ENCODE measurements around the gene HDAC9. TPM values are rescaled to one million over a fixed set of nuclear protein-coding genes. Genes with fewer than 3 reads are reported as not detected.

HDAC9 gene
- total RNA-seq, 4 donors from 2014 or later = 3.0 to 14.0 (median 5.6) TPM

- TF ChIP-seq CTCF (IDR thresholded peaks at IDR 0.05 in 4 of 5, conservative IDR thresholded peaks at IDR 0.05 in 1 of 5) (no peak), POLR2A (IDR thresholded peaks at IDR 0.05) (no peak)
- ATAC-seq (no peak), DNase-seq (no peak)
- Histone ChIP-seq H3K27me3 (no peaks in the 10 kb centered on the region), H3K4me1 (peaks cover 21 to 28% of the 10 kb centered on the region in 2 donors), H3K9me3 (no peaks in the 10 kb centered on the region), H3K27ac (no peak overlapping the region), H3K4me3 (no peak overlapping the region), H3K36me3 (no peaks in the 10 kb centered on the region)
- in situ Hi-C loops (cut with MboI; ENCODE audit: low sequenced_read_pairs in 4 of 4) = no loop called here
- intact Hi-C loops (cut with DNase I; ENCODE audit: low total_unique reads) = no loop called here
Measured at GRCh38 chr7:18548534-18548933, 53.0 kb downstream of the HDAC9 start.

GRCh38 chr7:18550574-18550973, 55.0 kb downstream of the HDAC9 start:
- no peaks in the 10 kb centered on the region for H3K36me3 ChIP-seq
- no peak for TF ChIP-seq CTCF (IDR thresholded peaks at IDR 0.05 in 4 of 5, conservative IDR thresholded peaks at IDR 0.05 in 1 of 5)
- no peak for TF ChIP-seq POLR2A (IDR thresholded peaks at IDR 0.05)
- in situ Hi-C loops (cut with MboI; ENCODE audit: low sequenced_read_pairs in 4 of 4) (loop anchor here in 2 of 4 donors (25.0 kb wide), 1 partner anchor 188 kb away; no protein-coding TSS in a partner anchor), intact Hi-C loops (cut with DNase I; ENCODE audit: low total_unique reads) (no loop called here)
- ATAC-seq = no peak
- H3K27me3 ChIP-seq = no peaks in the 10 kb centered on the region
- H3K4me1 ChIP-seq = peaks cover 27 to 30% of the 10 kb centered on the region in 2 donors
- H3K9me3 ChIP-seq = no peaks in the 10 kb centered on the region
- H3K27ac ChIP-seq = no peak overlapping the region
- no peak for DNase-seq
- H3K4me3 ChIP-seq = no peak overlapping the region

GRCh38 chr7:18552316-18552916, 56.9 kb downstream of the HDAC9 start:
- Histone ChIP-seq H3K4me3 (no peak overlapping the region), H3K27me3 (no peaks in the 10 kb centered on the region), H3K27ac (peak overlapping the region in 2 of 4 donors; percentile 13 to 31), H3K36me3 (no peaks in the 10 kb centered on the region), H3K9me3 (no peaks in the 10 kb centered on the region), H3K4me1 (peaks cover 31 to 44% of the 10 kb centered on the region in 2 donors)
- intact Hi-C loops (cut with DNase I; ENCODE audit: low total_unique reads) (no loop called here), in situ Hi-C loops (cut with MboI; ENCODE audit: low sequenced_read_pairs in 4 of 4) (loop anchor here in 2 of 4 donors (25.0 kb wide), 1 partner anchor 190 kb away; no protein-coding TSS in a partner anchor)
- DNase-seq (no peak), ATAC-seq (no peak)
- no peak for TF ChIP-seq CTCF (IDR thresholded peaks at IDR 0.05 in 4 of 5, conservative IDR thresholded peaks at IDR 0.05 in 1 of 5)
- no peak for TF ChIP-seq POLR2A (IDR thresholded peaks at IDR 0.05)

GRCh38 chr7:18552943-18553604, 57.5 kb downstream of the HDAC9 start:
- in situ Hi-C loops (cut with MboI; ENCODE audit: low sequenced_read_pairs in 4 of 4) = loop anchor here in 2 of 4 donors (25.0 kb wide), 1 partner anchor 191 kb away; no protein-coding TSS in a partner anchor
- H3K4me3 ChIP-seq = no peak overlapping the region
- TF ChIP-seq CTCF (IDR thresholded peaks at IDR 0.05 in 4 of 5, conservative IDR thresholded peaks at IDR 0.05 in 1 of 5) = no peak
- TF ChIP-seq POLR2A (IDR thresholded peaks at IDR 0.05) = no peak
- ATAC-seq = no peak
- intact Hi-C loops (cut with DNase I; ENCODE audit: low total_unique reads) = no loop called here
- no peaks in the 10 kb centered on the region for H3K9me3 ChIP-seq
- peaks cover 38 to 44% of the 10 kb centered on the region in 2 donors for H3K4me1 ChIP-seq
- peak overlapping the region in 3 of 4 donors; percentile 5 to 31 (median 24) for H3K27ac ChIP-seq
- no peaks in the 10 kb centered on the region for H3K27me3 ChIP-seq
- DNase-seq = no peak
- H3K36me3 ChIP-seq = no peaks in the 10 kb centered on the region
